PC-9 (cell line): ENCODE data around the gene DCLK2. TPM values are rescaled to one million over a fixed set of nuclear protein-coding genes. Genes with fewer than 3 reads are reported as not detected.

ENCODE experiments used
- BruUV-seq: library from RNA; stranded (reverse); fragments of 400-500 nt; replicated peaks from 2 replicates; lab custom pipeline; 2021; lab: Mats Ljungman, UMichigan
- CTCF ChIA-PET: fragments of 300-600 bp; sonication (Branson Sonifier 250); formaldehyde crosslinking; loops from one replicate; lab custom pipeline; 2022; ENCODE audit warnings: antibody characterized with exemption; lab: Charles Lee
- POLR2A ChIA-PET: fragments of 300-600 bp; sonication (Branson Sonifier 250); formaldehyde crosslinking; loops from one replicate; lab custom pipeline; 2022; ENCODE audit warnings: antibody characterized with exemption; ENCODE audit not compliant: unreplicated experiment; lab: Charles Lee
- DNase-seq, 2 experiments: peaks; one replicate each; pipeline versions ENCODE4 v3.0.0 to v3.0.0-alpha.2; 2015 to 2022; ENCODE audit warnings: mixed read lengths in 1 of 2
- H2AFZ ChIP-seq: fragments of 200-600 bp; sonication (generic); 2 replicates; pipeline ENCODE4 v1.8.1; 2017; ENCODE audit warnings: antibody characterized with exemption
- H3F3A ChIP-seq: fragments of 200-600 bp; sonication (generic); 2 replicates; pipeline ENCODE4 v1.8.1; 2017; ENCODE audit warnings: antibody characterized with exemption, mild to moderate bottlenecking, low read depth; ENCODE audit not compliant: insufficient read depth
- H3K27ac ChIP-seq: fragments of 200-600 bp; sonication (generic); 2 replicates; pipeline ENCODE4 v1.6.1; 2016; ENCODE audit warnings: mixed run types
- H3K27me3 ChIP-seq: fragments of 200-600 bp; sonication (generic); 2 replicates; pipeline ENCODE4 v1.6.1; 2016; ENCODE audit warnings: low read depth, mixed run types; ENCODE audit not compliant: insufficient read depth
- H3K36me3 ChIP-seq: fragments of 200-600 bp; sonication (generic); 2 replicates; pipeline ENCODE4 v1.6.1; 2016; ENCODE audit warnings: low read depth, mixed run types
- H3K4me1 ChIP-seq: fragments of 200-600 bp; sonication (generic); replicated peaks from 2 replicates; pipeline ENCODE4 v1.6.1; 2016; ENCODE audit warnings: mixed run types; ENCODE audit not compliant: insufficient read depth
- H3K4me2 ChIP-seq: fragments of 200-600 bp; sonication (generic); 2 replicates; pipeline ENCODE4 v1.6.1; 2017; ENCODE audit warnings: mixed run types
- H3K4me3 ChIP-seq: fragments of 200-600 bp; sonication (generic); 2 replicates; pipeline ENCODE4 v1.6.1; 2016; ENCODE audit warnings: mixed run types
- H3K79me2 ChIP-seq: fragments of 200-600 bp; sonication (generic); 2 replicates; pipeline ENCODE4 v1.6.1; 2017; ENCODE audit warnings: low read depth, mixed run types
- H3K9me2 ChIP-seq: fragments of 200-600 bp; sonication (generic); 2 replicates; pipeline ENCODE4 v1.8.1; 2017; ENCODE audit warnings: mild to moderate bottlenecking; ENCODE audit not compliant: insufficient read depth
- H3K9me3 ChIP-seq: fragments of 200-600 bp; sonication (generic); 2 replicates; pipeline ENCODE4 v1.8.1; 2016; ENCODE audit warnings: low read depth; ENCODE audit not compliant: insufficient read depth
- H4K20me1 ChIP-seq: fragments of 200-600 bp; sonication (generic); 2 replicates; pipeline ENCODE4 v1.8.1; 2017; ENCODE audit not compliant: insufficient read depth
- EZH2 ChIP-seq: fragments of 200-600 bp; sonication (generic); IDR thresholded peaks from 2 replicates; pipeline ENCODE4 v1.8.0; 2017; ENCODE audit warnings: antibody characterized with exemption, low read depth
- intact Hi-C: fragments of 100-400 bp; cut with micrococcal nuclease; formaldehyde crosslinking; loops from one replicate; pipeline ENCODE4 v1.10.0; 2022; ENCODE audit not compliant: unreplicated experiment
- total RNA-seq: library from RNA; stranded (reverse); gene quantifications from 2 replicates; pipeline ENCODE4 v1.2.3, GENCODE V29; 2021
- TF ChIP-seq, protein P1 (sequence below): fragments of 200-600 bp; sonication (generic); conservative IDR thresholded peaks from 2 replicates; pipeline ENCODE4 v1.6.1; 2017; ENCODE audit warnings: mixed run types, antibody characterized with exemption, mild to moderate bottlenecking, moderate library complexity

Gene DCLK2
- total RNA-seq, 1 experiment from 2014 or later, result 0.41 TPM

DNA sequence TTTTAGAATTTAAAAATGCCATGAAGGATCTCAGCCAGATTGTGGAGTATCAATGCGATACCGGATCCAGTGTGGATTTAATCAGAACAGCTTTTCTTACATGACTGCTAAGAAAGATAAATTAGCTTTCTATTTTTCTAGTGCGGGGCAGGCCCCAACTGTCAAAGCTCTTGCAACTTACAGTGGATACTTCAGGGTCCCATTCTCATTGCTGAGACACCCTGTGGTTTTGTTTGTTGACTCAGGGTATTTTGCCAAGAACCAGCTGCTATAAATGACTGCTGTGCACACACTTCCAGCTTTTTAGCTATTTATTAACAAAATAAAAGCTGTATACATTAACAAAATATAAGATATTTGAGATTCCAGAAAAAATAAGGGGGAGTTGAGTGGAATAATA is 166.4 kb downstream of the DCLK2 start:
- Histone ChIP-seq H3K27me3 (no peaks in the 10 kb centered on the region), H3K4me1 (no peaks in the 10 kb centered on the region), H3K27ac (no peak overlapping the region), H3F3A (no peaks in the 10 kb centered on the region), H3K9me2 (no peaks in the 10 kb centered on the region), H3K4me2 (no peak overlapping the region), H3K9me3 (no peaks in the 10 kb centered on the region), H3K79me2 (no peaks in the 10 kb centered on the region), H2AFZ (no peak overlapping the region), H3K36me3 (no peaks in the 10 kb centered on the region), H3K4me3 (no peak overlapping the region), H4K20me1 (no peaks in the 10 kb centered on the region)
- no TSS peak for BruUV-seq
- TF ChIP-seq, protein P1, sequence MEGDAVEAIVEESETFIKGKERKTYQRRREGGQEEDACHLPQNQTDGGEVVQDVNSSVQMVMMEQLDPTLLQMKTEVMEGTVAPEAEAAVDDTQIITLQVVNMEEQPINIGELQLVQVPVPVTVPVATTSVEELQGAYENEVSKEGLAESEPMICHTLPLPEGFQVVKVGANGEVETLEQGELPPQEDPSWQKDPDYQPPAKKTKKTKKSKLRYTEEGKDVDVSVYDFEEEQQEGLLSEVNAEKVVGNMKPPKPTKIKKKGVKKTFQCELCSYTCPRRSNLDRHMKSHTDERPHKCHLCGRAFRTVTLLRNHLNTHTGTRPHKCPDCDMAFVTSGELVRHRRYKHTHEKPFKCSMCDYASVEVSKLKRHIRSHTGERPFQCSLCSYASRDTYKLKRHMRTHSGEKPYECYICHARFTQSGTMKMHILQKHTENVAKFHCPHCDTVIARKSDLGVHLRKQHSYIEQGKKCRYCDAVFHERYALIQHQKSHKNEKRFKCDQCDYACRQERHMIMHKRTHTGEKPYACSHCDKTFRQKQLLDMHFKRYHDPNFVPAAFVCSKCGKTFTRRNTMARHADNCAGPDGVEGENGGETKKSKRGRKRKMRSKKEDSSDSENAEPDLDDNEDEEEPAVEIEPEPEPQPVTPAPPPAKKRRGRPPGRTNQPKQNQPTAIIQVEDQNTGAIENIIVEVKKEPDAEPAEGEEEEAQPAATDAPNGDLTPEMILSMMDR, result no peak
- TF ChIP-seq EZH2, result no peak
- ChIA-PET CTCF (interaction anchor here (0.6 kb wide), 2 partner anchors 83 to 235 kb away, joined by 3 to 5 read pairs; no protein-coding TSS in a partner anchor), POLR2A (interaction anchor here (0.5 kb wide), 1 partner anchor 242 kb away, joined by 4 read pairs; no protein-coding TSS in a partner anchor)
- intact Hi-C loops, result loop anchor here (10.0 kb wide), 2 partner anchors 170 to 330 kb away; partner anchors contain the start of gene DCLK2
- DNase-seq, result no peak

DNA sequence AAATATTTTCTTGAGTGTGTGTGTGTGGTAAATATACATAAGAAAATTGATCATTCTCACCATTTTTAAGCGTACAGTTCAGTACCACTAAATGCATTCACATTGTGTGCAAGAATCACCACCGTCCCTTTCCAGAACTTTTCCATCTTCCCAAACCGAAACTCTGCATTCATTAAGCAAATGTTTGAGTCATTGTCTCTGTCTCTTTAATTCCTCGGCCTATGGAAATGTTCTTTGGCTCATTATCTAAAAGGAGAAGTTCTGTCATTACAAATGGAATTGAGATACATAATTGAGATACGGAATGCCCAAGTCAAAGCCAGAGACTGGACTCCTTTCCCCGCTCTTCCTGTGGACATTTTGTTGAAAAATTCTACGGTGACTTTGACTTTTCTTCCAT is 168.9 kb downstream of the DCLK2 start:
- Histone ChIP-seq H4K20me1 (no peaks in the 10 kb centered on the region), H3K9me3 (no peaks in the 10 kb centered on the region), H2AFZ (no peak overlapping the region), H3K27me3 (no peaks in the 10 kb centered on the region), H3K79me2 (no peaks in the 10 kb centered on the region), H3K4me3 (no peak overlapping the region), H3F3A (no peaks in the 10 kb centered on the region), H3K27ac (no peak overlapping the region), H3K36me3 (no peaks in the 10 kb centered on the region), H3K9me2 (no peaks in the 10 kb centered on the region), H3K4me1 (no peaks in the 10 kb centered on the region), H3K4me2 (no peak overlapping the region)
- ChIA-PET CTCF (no interaction called here), POLR2A (no interaction called here)
- intact Hi-C loops, result loop anchor here (10.0 kb wide), 2 partner anchors 172 to 332 kb away; partner anchors contain the start of gene DCLK2
- TF ChIP-seq, protein P1, result no peak
- no peak for TF ChIP-seq EZH2
- no peak for DNase-seq
- BruUV-seq, result no TSS peak

DNA sequence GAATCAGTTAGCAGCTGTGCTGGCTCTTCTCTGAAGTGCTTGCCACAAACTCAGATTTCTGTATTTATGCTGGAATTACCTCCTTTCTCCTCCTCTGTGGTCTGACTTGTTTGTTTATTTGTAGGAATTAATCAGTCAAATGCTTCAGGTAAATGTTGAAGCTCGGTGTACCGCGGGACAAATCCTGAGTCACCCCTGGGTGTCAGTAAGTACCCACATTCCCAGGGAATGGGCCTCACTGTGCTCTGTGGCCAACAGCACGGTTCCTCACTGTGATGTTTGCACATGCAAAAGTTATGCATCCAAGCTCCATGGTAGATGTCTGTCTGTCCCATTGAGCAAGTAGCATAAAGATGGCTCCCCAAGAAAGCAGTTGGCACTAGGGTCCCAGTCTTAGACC is 169.9 kb downstream of the DCLK2 start:
- CTCF ChIA-PET, result no interaction called here
- no peaks in the 10 kb centered on the region for H3K9me3 ChIP-seq
- no peaks in the 10 kb centered on the region for H3K36me3 ChIP-seq
- H3K4me2 ChIP-seq, result no peak overlapping the region
- no peak overlapping the region for H3K4me3 ChIP-seq
- H3K27ac ChIP-seq, result no peak overlapping the region
- H4K20me1 ChIP-seq, result no peaks in the 10 kb centered on the region
- no peaks in the 10 kb centered on the region for H3F3A ChIP-seq
- no peaks in the 10 kb centered on the region for H3K79me2 ChIP-seq
- POLR2A ChIA-PET, result no interaction called here
- no TSS peak for BruUV-seq
- H3K9me2 ChIP-seq, result no peaks in the 10 kb centered on the region
- DNase-seq, result no peak
- no peak overlapping the region for H2AFZ ChIP-seq
- intact Hi-C loops, result loop anchor here (10.0 kb wide), 2 partner anchors 173 to 333 kb away; partner anchors contain the start of gene DCLK2
- no peaks in the 10 kb centered on the region for H3K4me1 ChIP-seq
- H3K27me3 ChIP-seq, result no peaks in the 10 kb centered on the region
- TF ChIP-seq, protein P1, result no peak
- TF ChIP-seq EZH2, result no peak
